GM12874 (cell line): ENCODE measurements around the gene CYTH1.

Experiments
- TF ChIP-seq, protein P1 (sequence below): IDR thresholded peaks from 2 replicates; pipeline ENCODE4 v1.5.1; 2011; ENCODE audit warnings: low read depth, mild to moderate bottlenecking, control low read depth, low read length, moderate library complexity; ENCODE audit not compliant: insufficient read depth

The CYTH1 gene, protein sequence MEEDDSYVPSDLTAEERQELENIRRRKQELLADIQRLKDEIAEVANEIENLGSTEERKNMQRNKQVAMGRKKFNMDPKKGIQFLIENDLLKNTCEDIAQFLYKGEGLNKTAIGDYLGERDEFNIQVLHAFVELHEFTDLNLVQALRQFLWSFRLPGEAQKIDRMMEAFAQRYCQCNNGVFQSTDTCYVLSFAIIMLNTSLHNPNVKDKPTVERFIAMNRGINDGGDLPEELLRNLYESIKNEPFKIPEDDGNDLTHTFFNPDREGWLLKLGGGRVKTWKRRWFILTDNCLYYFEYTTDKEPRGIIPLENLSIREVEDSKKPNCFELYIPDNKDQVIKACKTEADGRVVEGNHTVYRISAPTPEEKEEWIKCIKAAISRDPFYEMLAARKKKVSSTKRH

DNA sequence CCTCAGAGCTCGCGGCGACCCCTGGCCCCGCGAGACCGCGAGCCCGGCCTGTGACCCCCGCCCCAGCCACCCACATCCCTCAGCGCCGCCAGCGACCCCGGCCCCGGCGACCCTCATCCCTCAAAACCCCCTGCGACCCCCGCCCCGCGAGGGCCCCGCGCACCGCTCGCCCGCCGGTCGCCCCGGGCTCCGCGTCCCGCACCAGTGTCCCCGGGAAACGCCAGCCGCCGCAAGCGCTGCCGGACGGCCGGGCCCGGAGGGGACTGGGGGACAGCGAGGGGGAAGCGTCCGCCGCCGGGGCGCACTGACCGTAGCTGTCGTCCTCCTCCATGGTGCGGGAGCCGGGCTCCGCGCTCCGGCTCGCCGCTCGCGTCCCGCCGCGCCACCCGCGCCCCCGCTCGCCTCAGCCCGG lies at the start of gene CYTH1:
Gene CYTH1 (minus strand): TSS at position 381 of the 412 bp plus-strand sequence. CDS start 50 bp downstream, at position 331.
- TF ChIP-seq, protein P1, sequence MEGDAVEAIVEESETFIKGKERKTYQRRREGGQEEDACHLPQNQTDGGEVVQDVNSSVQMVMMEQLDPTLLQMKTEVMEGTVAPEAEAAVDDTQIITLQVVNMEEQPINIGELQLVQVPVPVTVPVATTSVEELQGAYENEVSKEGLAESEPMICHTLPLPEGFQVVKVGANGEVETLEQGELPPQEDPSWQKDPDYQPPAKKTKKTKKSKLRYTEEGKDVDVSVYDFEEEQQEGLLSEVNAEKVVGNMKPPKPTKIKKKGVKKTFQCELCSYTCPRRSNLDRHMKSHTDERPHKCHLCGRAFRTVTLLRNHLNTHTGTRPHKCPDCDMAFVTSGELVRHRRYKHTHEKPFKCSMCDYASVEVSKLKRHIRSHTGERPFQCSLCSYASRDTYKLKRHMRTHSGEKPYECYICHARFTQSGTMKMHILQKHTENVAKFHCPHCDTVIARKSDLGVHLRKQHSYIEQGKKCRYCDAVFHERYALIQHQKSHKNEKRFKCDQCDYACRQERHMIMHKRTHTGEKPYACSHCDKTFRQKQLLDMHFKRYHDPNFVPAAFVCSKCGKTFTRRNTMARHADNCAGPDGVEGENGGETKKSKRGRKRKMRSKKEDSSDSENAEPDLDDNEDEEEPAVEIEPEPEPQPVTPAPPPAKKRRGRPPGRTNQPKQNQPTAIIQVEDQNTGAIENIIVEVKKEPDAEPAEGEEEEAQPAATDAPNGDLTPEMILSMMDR, result no peak

DNA sequence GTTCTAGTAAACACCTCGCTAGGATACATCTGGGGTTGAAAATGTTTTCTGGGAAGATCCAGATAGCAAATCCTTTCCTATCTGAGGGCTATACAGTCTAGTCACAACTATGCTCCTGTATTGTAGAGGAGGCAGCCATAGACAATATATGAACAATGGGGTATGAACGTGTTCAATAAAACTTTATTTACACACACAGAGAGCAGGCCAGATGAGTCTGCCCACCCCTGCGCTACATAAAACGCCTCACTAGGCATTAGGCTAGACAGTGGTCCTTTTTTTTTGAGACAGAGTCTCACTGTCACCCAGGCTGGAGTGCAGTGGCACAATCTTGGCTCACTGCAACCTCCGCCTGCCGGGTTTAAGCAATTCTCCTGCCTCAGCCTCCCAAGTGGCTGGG lies 47.4 kb upstream of the CYTH1 start:
- TF ChIP-seq, protein P1, result no peak

DNA sequence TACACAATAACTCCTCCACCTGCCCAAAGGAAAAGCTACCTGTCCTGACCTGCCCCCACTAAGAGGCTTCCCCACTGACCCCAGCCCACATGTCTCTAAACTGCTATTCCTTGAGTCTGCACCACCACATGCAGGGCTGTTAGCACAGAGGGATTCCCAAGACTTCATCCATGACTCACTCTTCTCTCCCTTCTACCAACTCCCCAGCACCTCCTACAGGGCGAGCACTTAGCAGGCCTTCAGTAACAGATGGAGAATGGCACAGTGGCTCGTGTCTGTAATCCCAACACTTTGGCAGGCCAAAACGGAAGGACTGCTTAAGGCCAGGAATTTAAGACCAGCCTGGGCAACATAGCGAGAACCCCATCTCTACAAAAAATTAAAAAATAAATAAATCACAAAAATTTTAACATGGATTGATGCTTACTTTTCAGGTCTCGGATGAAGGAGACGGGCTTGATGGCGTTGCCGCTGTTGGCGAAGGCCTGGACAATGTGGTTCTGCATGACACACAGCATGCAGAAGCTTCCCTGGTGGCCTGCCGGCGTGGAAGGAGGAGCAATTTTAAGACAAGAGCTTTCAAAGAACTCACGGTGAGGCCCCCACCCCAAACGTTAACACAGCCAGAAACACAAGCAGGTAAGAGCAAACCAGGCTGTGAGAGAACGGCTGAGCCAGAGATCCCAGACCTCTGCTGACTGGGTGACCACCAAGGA lies 46.6 kb upstream of the CYTH1 start:
- TF ChIP-seq, protein P1, result 0 out of 2 replicates have a peak, but pooled peaks have one; percentile 11

DNA sequence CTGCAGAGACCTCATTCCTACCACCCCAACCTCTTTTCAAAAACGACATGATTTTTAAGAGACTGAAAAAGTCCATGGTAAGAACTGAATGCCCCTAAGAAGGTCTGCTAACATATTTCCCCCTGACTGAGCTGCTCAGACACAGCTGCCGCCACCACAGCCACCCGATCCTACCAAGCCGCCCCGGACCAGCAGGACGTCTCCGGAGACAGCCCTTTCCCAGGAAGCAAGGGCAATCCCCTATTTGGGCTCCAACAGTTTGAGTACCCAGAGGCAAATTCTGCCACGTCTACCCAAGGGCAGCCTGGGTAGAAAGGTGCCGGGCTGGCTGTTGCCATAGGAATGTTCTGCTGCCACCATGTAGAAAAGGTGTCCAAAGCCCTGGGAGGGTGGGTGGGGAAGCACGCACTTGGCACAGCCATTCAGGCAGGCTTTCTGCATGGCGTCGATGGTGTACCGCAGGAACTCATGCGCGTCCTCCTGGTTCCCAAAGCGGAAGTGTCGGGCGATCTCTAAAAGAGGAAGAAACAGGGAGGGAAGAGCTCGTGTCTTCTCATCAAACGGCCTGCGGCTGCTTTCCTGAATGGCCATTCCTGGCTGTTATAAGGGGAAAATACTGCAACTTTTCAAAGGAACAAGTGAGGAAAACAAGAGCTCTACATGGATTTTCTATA lies 44.9 kb upstream of the CYTH1 start:
- TF ChIP-seq, protein P1, result no peak

DNA sequence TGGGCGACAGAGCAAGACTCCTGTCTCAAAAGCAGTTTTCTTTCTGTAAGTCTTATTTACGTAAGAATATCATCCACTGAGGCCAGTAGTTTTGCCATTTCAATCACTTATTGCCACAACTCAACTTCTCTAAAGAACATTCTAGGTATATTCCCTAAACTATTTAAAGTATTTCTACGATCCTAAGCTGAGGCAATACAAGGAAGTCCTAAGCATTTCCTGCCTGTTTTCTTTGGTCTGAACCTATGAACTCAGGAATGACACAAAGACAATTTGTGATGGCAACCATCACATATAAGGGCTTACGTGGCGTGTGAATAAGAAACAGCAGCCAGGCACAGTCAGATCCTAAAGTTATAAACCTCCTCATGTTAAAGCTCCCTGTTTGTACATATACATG lies 44.3 kb upstream of the CYTH1 start:
- TF ChIP-seq, protein P1, result no peak

DNA sequence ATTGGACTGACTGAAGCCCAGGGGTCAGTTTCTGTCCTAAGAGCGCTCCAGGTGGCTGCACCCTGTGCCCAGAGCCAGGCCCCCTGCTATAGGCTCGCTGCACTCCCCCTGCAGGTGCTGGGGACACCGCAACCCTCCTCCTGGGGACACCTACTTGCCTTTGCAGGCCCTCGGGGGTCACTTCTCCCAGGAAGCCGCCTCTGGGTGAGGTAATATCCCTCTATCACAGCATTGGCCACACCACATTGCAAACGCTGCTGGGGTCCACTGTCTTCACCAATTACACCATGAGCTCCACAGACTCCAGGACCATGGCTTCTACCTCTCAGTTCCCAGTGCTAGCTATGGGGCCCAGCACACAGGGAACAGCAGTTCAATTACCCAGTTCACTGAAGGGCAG lies 43.6 kb upstream of the CYTH1 start:
- TF ChIP-seq, protein P1, result no peak

DNA sequence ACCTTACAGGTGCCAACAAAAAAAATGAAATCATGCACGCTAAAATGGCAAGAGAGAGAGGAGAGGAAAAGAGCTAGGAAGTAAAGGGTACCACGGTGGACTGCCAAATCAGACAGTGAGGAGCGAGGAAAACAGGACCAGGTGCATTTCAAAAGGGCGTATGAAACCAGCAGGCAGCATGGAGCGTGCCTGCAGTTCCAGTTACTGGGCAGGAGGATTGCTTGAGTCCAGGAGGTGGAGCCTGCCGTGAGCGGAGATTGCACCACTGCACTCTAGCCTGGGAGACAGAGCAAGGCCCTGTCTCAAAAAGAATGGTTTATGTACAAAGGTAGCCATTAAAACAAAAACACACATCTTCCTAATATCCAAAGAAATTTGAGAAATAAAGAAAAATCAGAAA lies 42.2 kb upstream of the CYTH1 start:
- TF ChIP-seq, protein P1, result no peak
